NCI-H345 treated with DMSO at 0.1 percent for 48 hours (cell line): ENCODE measurements around the gene RNASEH2C.
"Not testable (repeated sequence)": the region's sequence is repeated elsewhere in the genome, so short reads cannot be mapped to it uniquely, and the experiment has no call there.

ENCODE experiments used
- DNase-seq: peaks from one replicate; lab custom pipeline; 2025; ENCODE audit not compliant: unreplicated experiment; lab: John Stamatoyannopoulos, UW

RNASEH2C gene

DNA sequence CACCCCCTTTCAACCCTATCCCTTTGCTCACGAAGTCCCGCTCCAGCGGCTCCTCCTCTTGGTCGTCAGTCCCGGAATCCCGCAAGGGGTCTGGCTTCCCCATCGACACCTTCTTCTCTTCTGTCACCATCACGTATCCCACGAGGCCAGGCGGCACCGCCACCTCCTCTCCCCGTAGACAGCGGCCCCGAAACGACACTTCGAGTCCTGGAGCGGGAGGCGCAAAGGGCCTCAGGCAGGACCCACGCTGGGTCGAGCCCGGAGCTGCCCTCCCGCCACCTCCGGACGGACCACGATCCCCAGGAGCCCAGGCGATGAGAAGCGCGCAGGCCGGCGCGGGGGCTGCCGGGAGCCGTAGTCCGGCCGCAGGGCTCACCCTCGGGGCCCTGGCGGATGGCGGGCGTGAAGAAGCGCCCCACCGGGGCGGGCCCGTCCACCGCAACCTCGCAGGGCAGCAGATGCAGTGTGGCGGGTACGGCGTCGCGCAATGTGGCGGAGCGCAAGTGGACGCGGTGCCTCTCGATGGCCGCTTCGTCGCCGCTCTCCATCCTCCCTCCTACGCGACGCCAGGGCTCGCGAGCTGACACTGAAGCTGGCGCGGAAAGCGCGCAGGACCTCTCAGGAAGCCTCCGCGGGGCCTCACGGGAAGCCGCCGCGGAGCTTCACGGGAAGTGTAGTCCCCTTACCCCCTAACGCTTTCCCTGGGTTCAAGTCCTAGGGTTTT lies at the start of gene RNASEH2C:
RNASEH2C (minus strand) TSS at position 588 of the 724 bp plus-strand sequence; CDS start at position 548, 40 bp downstream.
- DNase-seq, result peak; percentile 51

DNA sequence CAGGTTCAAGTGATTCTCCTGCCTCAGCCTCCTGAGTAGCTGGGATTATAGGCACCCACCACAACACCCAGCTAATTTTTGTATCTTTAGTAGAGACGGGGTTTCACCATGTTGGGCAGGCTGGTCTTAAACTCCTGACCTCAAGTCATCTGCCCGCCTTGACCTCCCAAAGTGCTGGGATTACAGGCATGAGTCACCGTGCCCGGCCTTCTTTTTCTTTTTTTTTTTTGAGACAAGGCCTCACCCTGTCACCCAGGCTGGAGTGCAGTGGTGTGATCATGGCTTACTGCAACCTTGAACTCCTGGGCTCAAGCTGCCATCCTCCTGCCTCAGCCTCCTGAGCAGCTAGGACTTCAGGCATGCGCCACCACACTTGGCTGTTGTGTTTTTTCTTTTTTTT lies 47.2 kb upstream of the RNASEH2C start:
- DNase-seq, result not testable (repeated sequence)

DNA sequence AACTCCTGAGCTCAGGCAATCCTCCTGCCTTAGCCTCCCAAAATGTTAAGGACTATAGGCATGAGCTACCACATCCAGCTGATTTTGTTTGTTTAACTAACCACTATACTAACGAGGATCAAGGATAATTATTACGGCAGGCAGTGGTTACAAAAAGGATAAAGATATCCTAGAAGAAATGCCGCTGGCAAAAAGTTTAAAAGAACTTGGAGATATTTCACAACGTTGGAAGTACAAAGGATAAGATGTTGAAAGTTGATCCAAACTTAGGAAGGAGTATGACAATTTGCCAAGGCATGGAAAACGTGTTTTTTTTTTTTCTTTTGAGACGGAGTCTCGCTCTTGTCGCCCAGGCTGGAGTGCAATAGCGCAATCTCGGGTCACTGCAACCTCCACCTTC lies 46.8 kb upstream of the RNASEH2C start:
- no peak for DNase-seq

DNA sequence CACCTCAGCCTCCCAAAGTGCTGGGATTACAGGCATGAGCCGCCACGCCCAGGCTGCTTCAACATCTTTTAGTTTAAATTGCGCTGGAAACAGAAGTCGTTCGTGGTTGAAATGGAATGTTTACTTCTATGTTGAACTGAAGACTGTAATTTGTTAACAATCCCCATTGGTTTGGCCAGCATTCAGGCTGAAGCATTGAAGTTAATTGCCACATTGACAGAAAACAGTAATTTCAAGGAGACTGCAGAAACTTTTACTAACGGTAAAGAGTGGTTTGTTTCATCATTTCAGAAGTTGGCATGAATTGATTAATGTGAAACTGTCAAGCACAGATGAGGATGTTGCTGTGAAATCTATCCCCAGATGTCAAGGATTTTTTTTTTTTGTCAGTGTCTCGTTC lies 45.9 kb upstream of the RNASEH2C start:
- no peak for DNase-seq

DNA sequence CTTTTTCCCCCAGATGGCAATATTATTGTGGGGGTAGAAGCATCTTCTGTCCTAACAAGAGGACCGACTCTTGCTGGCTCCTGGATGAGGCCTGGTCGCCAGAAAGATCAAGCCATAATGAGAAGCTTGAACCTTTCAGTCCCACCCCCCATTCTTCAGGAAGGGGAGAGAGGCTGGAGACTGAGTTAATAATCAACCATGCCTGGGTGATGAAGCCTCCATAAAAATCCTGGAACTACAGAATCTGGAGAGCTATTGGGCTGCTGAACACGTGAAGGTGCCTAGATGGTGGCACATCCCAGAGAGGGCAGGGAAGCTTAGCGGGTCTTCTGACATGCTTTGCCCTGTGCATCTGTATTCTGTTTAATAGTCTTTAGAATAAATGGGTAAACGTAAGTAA lies 43.8 kb upstream of the RNASEH2C start:
- no peak for DNase-seq

DNA sequence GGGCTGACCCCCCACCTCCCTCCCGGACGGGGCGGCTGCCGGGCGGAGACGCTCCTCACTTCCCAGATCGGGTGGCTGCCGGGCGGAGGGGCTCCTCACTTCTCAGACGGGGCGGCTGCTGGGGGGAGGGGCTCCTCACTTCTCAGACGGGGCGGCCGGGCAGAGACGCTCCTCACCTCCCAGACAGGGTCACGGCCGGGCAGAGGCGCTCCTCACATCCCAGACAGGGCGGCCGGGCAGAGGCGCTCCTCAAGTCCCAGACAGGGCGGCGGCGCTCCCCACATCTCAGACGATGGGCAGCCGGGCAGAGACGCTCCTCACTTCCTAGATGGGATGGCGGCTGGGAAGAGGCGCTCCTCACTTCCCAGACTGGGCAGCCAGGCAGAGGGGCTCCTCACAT lies 42.2 kb upstream of the RNASEH2C start:
- not testable (repeated sequence) for DNase-seq

DNA sequence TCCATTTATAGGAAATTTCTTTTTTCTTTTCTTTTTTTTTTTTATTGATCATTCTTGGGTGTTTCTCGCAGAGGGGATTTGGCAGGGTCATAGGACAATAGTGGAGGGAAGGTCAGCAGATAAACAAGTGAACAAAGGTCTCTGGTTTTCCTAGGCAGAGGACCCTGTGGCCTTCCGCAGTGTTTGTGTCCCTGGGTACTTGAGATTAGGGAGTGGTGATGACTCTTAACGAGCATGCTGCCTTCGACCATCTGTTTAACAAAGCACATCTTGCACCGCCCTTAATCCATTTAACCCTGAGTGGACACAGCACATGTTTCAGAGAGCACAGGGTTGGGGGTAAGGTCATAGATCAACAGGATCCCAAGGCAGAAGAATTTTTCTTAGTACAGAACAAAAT lies 41.6 kb upstream of the RNASEH2C start:
- not testable (repeated sequence) for DNase-seq

DNA sequence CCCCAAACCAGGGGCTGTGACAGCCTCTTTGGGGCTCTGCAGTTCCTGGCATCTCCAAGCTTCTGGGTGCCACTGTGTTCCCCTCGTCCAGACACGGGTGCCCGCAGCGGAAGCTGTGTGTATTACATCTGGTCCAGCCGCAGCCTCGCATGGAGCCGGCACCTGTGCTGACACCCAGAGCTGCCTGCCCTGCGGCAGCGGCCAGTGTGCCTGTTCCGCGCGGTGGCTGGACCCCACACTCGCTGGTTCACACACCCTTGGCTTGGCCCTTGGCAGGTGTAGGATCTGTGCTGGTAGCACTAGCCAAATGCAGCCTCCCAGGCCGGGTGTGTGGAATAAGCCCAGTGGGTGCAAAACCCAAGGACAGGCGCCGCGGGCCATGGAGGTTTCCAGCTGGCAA lies 24.5 kb upstream of the RNASEH2C start:
- DNase-seq, result no peak

DNA sequence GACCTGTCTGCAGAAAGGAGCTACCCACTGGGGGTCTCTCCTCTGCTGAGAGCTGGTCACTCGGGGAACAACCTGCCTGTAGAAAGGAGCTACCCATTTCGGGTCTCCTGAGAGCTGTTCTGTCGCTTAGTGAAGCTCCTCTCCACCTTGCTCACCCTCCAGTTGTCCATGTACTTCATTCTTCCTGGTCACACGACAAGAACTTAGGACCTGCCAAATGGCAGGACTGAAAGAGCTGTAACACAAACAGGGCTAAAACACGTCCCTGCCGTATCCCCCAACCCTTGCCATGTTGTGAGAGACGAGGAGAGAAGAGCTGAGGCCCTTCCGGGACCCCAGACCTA lies 24.1 kb upstream of the RNASEH2C start:
- no peak for DNase-seq

DNA sequence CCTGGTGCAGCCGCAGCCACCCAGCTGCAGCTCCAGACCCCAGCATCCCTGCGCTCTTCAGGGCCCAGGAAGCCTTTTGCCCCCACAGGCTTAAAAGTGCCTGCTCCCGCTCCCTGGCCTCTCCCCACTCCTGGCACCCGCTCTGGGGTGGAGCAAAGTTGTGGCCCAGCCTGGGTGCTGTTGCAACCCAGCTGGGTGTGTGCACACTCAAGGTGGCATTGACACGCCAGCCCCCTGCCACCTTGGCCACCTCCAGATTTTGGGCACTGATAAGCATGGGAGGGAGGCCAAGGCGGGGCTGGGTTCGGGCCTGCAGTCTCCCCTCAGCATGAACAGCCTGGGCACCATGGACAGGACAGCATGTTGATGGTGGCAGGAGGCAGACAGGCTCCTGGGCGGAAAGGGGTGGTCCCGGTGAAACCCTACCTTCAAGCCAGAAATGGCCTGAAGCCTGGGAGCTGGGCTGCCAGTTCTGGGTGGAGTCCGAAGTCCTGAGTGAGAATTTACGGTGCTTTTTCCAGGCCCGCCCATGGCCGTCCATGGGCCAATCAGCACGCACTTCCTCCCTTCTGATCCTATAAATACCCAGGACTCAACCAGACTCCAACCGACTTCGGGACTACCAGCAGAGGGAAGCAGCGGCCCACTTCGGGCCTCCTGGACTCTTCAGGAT lies 23.6 kb upstream of the RNASEH2C start:
- DNase-seq, result no peak

DNA sequence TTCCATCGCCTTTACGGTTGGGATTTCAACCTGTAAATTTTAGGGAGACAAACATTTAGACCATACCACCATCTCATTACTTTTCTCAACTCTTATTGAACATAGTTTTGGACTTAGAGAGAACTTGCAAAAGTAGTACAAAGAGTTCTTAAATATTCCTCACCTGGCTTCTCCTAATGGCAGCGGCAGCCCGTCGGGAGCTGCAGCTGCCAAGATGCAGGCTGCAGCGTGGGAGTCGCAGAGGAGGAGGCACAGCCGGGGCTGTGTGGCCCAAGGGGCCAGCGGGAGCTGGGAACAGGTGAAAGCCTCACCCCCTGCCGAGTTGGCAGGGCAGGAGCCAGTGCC lies 23.1 kb upstream of the RNASEH2C start:
- no peak for DNase-seq

DNA sequence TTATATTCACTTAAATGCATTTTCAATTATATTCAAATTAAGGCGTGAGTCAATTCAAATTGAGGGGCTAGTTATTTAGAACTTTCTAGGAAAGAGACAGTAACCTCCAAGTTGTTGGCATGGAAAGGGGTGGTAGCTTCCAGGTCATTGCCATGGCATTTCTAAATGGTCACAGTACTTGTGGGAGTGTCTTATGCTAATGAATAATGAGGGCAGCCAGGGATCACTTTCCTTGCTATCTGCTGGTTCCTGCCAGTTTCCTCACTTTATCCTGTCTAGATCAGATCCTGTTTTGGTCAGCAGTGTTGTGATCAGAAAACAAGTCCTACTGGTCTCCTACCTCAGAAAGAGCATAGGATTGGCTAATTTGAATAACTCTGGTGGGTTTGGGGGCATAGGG lies 21.8 kb upstream of the RNASEH2C start:
- DNase-seq, result no peak

DNA sequence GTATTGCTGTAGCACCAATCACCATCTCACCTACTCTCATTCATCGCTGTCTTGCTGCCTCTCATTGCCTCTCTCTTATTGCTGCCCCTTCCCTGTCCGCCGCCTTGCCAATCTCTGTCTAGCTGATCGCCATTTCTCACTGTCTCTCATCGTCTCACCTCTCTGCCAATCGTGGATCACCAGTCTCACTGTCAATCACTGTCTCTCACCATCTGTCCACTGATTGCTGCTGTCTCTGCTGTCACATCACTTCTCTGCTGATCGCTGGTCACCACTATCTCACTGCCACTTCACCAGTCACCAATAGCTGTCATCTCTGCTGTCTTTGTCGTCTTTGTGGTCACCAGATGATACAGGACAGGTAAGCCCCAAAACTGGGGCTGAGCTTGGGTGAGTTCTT lies 20.6 kb upstream of the RNASEH2C start:
- DNase-seq, result no peak

DNA sequence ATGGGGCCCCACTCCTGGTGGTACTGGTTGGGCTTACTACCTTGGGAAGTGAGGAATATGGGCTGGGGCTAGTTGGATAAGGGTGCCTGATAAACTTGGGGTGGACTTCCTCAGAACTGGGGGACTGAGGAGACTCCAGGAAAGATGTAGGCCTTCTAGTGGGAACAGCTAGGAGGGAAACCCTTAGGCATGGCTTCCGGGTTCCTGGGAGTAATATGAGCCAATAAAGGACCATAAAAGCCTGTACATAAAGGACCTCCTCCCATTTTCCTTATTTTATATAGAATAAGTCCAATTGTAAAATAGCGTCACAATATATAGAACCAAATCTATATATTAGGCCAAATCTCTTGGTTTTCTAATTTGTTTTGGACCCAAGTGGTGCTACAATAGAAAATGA lies 18.4 kb upstream of the RNASEH2C start:
- DNase-seq, result no peak

DNA sequence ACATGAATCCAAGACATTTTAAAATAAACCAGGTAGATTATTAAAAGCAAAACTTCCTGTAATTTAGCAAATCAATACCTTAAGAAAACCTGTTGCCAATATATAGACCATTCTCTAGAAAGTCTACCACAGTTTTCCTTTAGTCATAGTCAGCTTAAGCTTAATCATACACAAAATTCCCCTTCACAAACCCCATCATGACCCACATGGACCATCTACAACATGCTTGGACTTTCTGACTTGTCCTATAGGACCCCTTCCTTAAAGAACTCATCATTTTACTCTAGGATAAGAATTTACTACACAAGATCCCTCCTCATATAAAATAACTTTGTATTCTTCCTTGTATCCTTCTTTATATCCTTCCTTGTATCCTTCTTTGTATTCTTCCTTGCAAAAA lies 16.2 kb upstream of the RNASEH2C start:
- no peak for DNase-seq

DNA sequence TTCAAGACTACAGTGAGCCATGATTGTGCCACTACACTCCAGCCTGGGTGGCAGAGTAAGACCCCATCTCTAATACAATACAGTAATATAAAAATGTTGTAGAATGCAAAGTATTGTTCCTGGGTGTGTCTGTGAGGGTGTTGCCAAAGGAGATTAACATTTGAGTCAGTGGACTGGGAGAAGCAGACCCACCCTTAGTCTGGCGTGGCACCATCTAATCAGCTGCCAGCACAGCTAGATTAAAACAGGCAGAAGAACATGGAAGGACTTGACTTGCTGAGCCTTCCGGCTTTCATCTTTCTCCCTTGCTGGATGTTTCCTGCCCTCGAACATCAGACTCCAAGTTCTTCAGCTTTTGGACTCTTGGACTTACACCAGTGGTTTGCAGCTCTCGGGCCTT lies 14.5 kb upstream of the RNASEH2C start:
- not testable (repeated sequence) for DNase-seq

DNA sequence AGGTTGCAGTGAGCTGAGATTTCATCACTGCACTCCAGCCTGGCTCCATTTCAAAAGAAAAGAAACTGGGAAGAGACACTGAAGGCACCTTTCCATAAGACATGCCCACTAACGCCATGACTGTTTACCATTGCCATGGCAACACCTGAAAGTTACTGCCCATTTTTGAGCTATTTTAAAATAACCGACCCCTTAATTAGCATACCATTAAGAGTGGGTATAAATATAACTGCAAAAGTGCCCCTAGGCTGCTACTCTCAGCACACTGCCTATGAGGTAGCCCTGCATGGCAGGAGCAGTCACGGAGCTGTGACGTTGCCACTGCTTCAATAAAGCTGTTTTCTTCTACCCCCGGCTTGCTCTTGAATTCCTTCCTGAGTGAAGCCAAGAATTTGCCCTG lies 9.9 kb upstream of the RNASEH2C start:
- DNase-seq, result no peak

DNA sequence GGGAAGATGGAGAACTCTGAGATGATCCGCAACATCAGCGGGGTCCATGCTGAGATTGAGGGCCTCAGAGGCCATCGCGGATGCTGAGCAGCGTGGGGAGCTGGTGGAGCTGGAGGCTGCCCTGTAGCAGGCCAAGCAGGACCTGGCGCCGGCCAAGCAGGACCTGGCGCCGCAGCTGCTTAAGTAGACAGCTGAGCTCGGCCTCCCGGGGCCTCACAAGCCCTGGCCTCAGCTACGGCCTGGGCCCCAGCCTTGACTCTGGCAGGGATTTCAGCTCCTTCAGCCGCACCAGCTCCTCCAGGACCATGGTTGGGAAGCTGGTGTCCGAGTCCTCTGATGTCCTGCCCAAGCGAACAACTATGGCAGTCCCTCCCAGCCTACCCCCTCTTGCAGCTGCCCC lies 7.3 kb upstream of the RNASEH2C start:
- no peak for DNase-seq

DNA sequence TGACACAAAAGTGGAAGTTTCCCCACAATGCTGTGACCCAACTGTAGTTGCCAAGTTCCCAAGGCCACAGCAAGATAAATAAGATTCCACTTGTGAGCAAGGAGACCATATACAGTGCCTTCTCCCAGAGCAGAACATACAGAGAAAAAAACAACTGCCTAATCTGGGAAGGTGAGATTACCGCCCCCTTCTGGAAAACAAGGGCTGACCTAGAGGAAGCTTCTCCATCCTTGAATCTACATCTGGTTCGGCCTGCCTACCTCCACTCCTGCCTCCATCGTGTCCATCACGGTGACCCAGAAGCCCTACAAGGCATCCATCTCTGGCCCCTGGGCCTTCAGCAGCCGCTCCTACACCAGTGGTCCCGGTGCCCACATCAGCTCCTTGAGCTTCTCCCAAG lies 6.1 kb upstream of the RNASEH2C start:
- DNase-seq, result no peak

DNA sequence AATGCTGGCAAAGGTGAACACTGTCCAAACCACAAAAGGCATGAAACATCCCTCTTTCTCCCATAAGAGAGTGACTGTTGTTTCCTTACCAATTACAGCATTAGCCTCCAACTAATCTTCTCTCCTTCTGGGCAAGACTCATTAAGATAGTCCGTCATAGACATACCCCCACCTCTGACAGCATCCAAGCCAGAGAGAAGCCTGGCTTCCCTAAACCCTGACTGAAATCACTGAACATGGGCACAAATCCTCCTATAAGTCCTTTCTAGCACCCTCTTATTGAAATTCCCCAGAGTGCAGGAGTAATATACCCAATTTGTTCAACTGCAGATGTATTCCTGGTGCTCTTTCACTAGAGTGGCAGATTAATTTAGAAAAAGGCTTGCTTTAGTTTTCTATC lies 1.7 kb upstream of the RNASEH2C start:
- no peak for DNase-seq

DNA sequence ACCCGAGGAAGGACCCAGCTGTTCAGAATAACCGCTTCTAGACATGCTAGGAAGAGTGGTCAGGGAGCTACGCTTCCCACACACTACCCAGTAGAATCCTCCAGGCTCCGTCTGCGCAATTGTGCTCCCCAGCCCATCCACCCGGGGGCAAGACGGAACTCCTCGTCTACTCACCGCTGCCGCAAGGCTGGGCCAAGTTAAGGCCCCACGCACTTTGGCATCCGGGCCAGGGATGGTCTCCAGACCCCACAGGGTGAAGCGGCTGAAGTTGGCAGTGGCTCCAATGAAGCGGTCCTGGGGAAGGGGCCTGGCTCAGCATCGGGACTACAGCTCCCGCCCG lies 757 bp downstream of the RNASEH2C start:
- DNase-seq, result no peak

DNA sequence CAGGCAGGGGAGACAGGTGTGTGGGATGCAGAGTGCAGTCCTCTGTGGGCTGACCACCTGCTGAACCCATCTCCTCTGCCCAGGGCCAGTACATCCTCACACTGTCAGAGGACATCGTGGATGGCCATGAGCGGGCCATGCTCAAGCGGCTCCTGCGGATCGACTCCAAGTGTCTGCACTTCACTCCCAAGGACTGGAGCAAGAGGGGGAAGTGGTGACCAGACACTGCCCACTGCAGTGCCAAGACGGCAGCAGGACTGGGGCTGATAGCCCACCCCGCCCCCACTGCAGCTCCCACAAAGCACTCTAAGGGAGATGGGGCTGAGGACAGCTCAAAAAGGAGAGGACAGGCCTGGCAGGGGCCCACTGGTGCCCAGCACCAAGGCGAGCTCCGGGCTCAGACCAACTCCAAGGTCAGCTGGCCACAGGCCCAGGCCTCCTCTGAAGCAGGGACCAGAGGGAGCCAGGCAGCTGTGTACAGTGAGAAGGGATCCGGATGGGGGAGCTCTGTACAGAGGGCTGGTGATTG lies 1.6 kb downstream of the RNASEH2C start:
- DNase-seq, result no peak

DNA sequence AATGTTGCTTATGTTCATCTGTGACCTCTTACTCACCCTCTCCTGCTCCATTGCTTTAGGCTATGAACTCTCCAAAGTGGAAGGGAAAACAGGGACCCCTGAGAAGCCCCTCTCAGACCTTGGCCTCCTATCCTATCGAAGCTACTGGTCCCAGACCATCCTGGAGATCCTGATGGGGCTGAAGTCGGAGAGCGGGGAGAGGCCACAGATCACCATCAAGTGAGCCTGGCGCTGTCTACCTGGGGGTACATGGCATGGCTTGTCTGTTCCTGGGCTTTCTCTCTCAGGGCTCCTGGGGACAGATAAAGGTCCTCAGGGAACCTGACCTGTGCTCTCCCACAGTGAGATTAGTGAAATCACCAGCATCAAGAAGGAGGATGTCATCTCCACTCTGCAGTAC lies 2.1 kb downstream of the RNASEH2C start:
- no peak for DNase-seq
